ENCODE measurements around the gene GPR17.

- TF ChIP-seq CTCF (IDR thresholded peaks at IDR 0.05; ENCODE audit: insufficient read depth, low read length, poor library complexity, severe bottlenecking): no peak
- no peak for TF ChIP-seq EZH2phosphoT487 (conservative IDR thresholded peaks at IDR 0.05; ENCODE audit: low read length)
Measured at GRCh38 chr2:127650785-127651380, 4.9 kb downstream of the GPR17 start.

All from SU-DHL-6 (cell line).